ENCODE data around the gene CRB2.

- TF ChIP-seq POLR2A (IDR thresholded peaks at IDR 0.05) (no peak), CTCF (IDR thresholded peaks at IDR 0.05) (no peak)
Measured at GRCh38 chr9:123318961-123319421, 37.0 kb upstream of the CRB2 start.
